ENCODE data around the gene TNFSF13.

DNA sequence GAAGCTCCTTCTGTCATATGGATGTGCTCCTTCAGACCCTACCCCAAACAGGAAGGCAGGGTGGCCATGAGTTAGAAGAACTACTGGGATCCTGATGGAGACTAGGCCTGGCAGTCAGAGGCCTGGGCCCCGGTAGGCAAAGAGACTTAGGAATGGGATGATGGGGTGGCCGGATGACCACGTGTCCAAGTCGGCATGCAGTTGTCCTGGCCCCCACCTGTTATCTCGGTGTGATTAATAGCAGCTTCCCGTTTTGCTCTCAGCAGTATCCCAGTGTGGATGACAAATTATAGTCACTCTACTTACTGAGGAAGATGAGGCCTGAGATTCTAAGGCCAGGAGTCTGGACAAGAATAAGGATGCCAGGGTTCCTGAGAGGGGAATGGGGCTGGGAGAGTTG, 8.2 kb upstream of the TNFSF13 start:
- TF ChIP-seq CTCF (conservative IDR thresholded peaks at IDR 0.05) (no peak), EZH2 (IDR thresholded peaks at IDR 0.05; ENCODE audit: low read depth) (no peak)

Data from PC-9 (cell line).